Measurements from ENCODE around the gene ATP6V1C2. TPM values are rescaled to one million over a fixed set of nuclear protein-coding genes. Genes with fewer than 3 reads are reported as not detected.

Gene ATP6V1C2
- total RNA-seq, 1 experiment from 2014 or later: 0.40 TPM

- intact Hi-C loops (cut with micrococcal nuclease): no loop called here
- no peaks in the 10 kb centered on the region for H3K9me2 ChIP-seq (replicated peaks; ENCODE audit: low read length)
- peak; percentile 62 for TF ChIP-seq CTCF (conservative IDR thresholded peaks at IDR 0.05; ENCODE audit: low read depth, low read length)
- TF ChIP-seq EZH2phosphoT487 (IDR thresholded peaks at IDR 0.05; ENCODE audit: borderline replicate concordance, low read length): no peak
- no peak overlapping the region for H3K4me3 ChIP-seq (ENCODE audit: low read length)
- H3K27ac ChIP-seq (ENCODE audit: low read length): no peak overlapping the region
- H3K9ac ChIP-seq (ENCODE audit: low read length): no peak overlapping the region
- no peaks in the 10 kb centered on the region for H3F3A ChIP-seq (ENCODE audit: low read length, unreplicated experiment)
- H3K9me3 ChIP-seq (ENCODE audit: low read length): no peaks in the 10 kb centered on the region
- CTCF ChIA-PET: interaction anchor here (0.6 kb wide), 1 partner anchor 25 kb away, joined by 3 read pairs; no protein-coding TSS in a partner anchor
- no TSS peak for BruUV-seq (replicated peaks)
- H3K36me3 ChIP-seq (ENCODE audit: low read depth, low read length): peaks cover 83% of the 10 kb centered on the region
- POLR2A ChIA-PET (ENCODE audit: unreplicated experiment): no interaction called here
- H2AFZ ChIP-seq (ENCODE audit: low read length): no peak overlapping the region
- ATAC-seq (no peak), DNase-seq (no peak)
- H4K20me1 ChIP-seq (ENCODE audit: low read length): peaks cover 13% of the 10 kb centered on the region; the same call in 1 of the 2 replicates
- no peaks in the 10 kb centered on the region; the same call in 1 of the 2 replicates for H3K79me2 ChIP-seq (ENCODE audit: low read length)
- H3K4me1 ChIP-seq (ENCODE audit: insufficient read depth, low read length): peaks cover 15% of the 10 kb centered on the region
- no peak overlapping the region for H3K4me2 ChIP-seq (ENCODE audit: low read length)
- no peaks in the 10 kb centered on the region for H3K27me3 ChIP-seq (ENCODE audit: low read length)
Observed at GRCh38 chr2:10787176-10787968, 65.9 kb downstream of the ATP6V1C2 start.

GRCh38 chr2:10788855-10789254 is 67.4 kb downstream of the ATP6V1C2 start:
- Histone ChIP-seq H3K79me2 (ENCODE audit: low read length) (peaks cover 4% of the 10 kb centered on the region; the same call in 1 of the 2 replicates), H3K27ac (ENCODE audit: low read length) (no peak overlapping the region), H3K27me3 (ENCODE audit: low read length) (no peaks in the 10 kb centered on the region), H3K4me3 (ENCODE audit: low read length) (no peak overlapping the region), H3K4me1 (ENCODE audit: insufficient read depth, low read length) (peaks cover 6% of the 10 kb centered on the region), H4K20me1 (ENCODE audit: low read length) (peaks cover 11% of the 10 kb centered on the region; the same call in 1 of the 2 replicates), H3K9ac (ENCODE audit: low read length) (no peak overlapping the region), H2AFZ (ENCODE audit: low read length) (no peak overlapping the region), H3K4me2 (ENCODE audit: low read length) (no peak overlapping the region), H3K36me3 (ENCODE audit: low read depth, low read length) (peaks cover 89% of the 10 kb centered on the region), H3F3A (ENCODE audit: low read length, unreplicated experiment) (no peaks in the 10 kb centered on the region), H3K9me2 (replicated peaks; ENCODE audit: low read length) (no peaks in the 10 kb centered on the region), H3K9me3 (ENCODE audit: low read length) (no peaks in the 10 kb centered on the region)
- ChIA-PET POLR2A (ENCODE audit: unreplicated experiment) (no interaction called here), CTCF (no interaction called here)
- TF ChIP-seq CTCF (conservative IDR thresholded peaks at IDR 0.05; ENCODE audit: low read depth, low read length): no peak
- no peak for TF ChIP-seq EZH2 (IDR thresholded peaks at IDR 0.05; ENCODE audit: low read length, unreplicated experiment)
- TF ChIP-seq EZH2phosphoT487 (IDR thresholded peaks at IDR 0.05; ENCODE audit: borderline replicate concordance, low read length): no peak
- intact Hi-C loops (cut with micrococcal nuclease): no loop called here
- DNase-seq (no peak), ATAC-seq (no peak)
- no TSS peak for BruUV-seq (replicated peaks)
